Activated gamma-delta T cell treated with anti-CD3 and anti-CD28 coated beads, Interleukin-2, amount 50 U/mL, for 16 hours (primary cell): ENCODE measurements around the gene PGGHG.
"Not testable (repeated sequence)": the region's sequence is repeated elsewhere in the genome, so short reads cannot be mapped to it uniquely, and the experiment has no call there.

Experiments used
- DNase-seq: peaks from one replicate; pipeline ENCODE4 v3.0.0-alpha.2; 2020; ENCODE audit warnings: low read depth

PGGHG gene

GRCh38 chr11:297586-298405, 8.9 kb downstream of the PGGHG start:
- DNase-seq, result no peak

- no peak for DNase-seq
Observed at GRCh38 chr11:298406-299065, 9.6 kb downstream of the PGGHG start.

- DNase-seq, result no peak
Observed at GRCh38 chr11:299081-299891, 10.4 kb downstream of the PGGHG start, which contains the start of gene IFITM5. Gene IFITM5 (minus strand): TSS chr11:299526. CDS start chr11:299490, 36 bp downstream.

DNA sequence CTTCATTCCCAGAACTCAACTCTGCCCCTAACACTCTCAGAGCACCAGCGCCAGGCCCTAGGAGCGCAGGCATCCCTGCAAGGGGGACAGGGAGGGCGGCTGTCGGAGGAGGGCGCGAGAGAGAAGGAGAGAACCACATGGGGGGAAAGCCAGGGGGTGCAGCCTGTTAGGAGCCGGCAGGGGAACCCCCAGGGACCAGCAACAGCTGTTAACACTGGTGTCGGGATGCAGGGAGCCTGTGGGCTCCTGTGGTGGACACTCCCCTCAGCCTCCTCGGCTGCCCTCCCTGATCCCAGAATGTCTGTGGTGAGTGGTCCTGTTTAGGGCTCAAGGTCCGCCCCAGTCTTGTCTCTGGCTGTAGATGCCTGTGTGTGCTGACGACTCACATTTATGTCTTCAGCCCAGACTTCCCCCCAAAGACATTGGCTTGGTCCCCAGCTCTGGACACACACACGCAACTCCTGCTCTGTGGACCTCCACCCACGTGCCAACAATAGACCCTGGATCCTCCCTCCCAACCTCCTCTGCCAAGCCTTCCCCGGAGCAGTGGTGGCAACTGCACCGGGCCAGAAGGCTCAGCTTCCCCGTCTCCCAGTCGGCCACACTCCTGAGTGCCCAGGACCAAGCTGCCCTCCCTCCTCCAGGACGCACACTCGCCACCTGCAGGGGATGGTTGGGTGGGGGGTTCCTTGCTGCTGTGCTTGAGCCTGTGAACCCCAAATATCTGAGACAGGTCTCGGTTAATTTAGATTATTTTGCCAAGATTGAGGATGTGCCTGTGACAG, 11.2 kb downstream of the PGGHG start:
- no peak for DNase-seq

DNA sequence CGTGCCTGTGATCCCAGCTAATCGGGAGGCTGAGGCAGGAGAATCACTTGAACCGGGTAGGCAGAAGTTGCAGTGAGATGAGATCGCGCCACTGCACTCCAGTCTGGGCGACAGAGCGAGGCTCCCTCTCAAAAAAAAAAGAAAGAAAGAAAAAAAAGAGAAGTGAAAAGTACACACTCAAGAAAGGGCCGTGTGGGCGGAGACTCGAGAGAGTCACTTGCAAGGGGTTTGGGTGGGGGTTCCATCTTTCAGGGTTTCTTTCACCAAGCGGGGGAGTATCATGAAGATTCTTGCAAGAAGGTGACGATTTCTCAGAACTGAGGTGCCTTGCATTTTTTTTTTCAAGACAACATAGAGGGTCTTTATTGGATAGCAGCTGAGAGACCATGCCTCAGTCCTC, 14.4 kb downstream of the PGGHG start:
- no peak for DNase-seq

GRCh38 chr11:304061-304506, 15.2 kb downstream of the PGGHG start:
- DNase-seq, result no peak

DNA sequence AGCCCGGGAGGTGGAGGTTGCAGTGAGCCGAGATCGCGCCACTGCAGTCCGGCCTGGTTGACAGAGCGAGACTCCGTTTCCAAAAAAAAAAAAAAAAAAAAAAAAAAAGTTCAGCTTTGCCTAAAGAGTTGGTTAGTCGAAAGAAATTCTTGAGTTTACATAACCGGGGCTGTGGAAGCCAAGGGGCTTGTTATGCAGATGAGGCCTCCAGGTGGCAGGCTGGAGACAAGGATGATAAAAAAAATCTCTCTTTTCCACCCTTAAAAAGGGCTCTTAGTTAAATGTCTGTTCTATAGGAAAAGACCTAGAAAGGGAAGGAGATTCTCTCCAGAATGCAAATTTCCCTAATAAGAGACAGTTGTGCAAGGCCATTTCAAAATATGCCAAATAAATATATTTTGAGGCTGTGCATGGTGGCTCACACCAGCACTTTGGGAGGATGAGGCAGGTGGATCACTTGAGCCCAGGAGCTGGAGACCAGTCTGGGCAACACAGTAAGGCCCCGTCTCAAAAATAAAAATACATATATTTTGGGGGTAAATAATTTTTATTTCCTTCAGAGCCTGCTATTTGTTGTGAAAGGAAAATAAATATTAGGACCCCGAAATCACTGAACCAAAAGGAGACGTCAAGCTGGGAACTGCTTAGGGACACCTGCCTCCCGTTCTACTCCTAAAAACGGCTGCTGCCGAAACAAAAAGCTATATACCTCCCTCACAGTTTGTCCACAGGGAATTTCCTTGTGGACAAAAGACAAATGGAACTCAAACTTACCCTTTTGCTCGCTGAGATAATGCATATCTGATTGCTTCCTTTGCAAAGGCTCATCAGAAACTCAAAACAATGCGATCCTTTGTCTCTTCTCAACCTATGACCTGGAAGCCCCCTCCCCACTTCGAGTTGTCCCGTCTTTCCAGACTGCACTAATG, 16.3 kb downstream of the PGGHG start:
- DNase-seq, result peak; percentile 44

DNA sequence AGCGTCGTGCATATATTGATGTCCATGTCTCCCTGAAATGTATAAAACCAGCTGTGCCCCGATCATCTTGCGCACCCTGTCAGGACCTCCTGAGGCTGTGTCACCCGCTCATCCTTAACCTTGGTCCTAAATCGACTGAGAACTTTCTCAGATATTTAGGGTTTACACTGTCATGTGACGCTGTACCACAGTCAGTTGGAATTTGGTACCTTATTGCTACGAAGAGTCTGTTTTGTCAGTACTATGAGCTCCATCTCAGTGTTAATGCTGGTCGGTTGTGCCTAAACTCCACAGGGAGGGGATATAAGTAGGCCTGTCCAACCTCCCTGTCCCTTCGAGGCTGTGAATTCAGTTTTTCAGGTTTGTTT, 16.9 kb downstream of the PGGHG start:
- no peak for DNase-seq

GRCh38 chr11:306645-307371, 17.9 kb downstream of the PGGHG start:
- no peak for DNase-seq

GRCh38 chr11:307766-308708, 19.1 kb downstream of the PGGHG start, which contains the start of gene IFITM2:
Gene IFITM2 (plus strand): TSS chr11:307816. CDS start chr11:308193, 377 bp downstream.
- not testable (repeated sequence) for DNase-seq

DNA sequence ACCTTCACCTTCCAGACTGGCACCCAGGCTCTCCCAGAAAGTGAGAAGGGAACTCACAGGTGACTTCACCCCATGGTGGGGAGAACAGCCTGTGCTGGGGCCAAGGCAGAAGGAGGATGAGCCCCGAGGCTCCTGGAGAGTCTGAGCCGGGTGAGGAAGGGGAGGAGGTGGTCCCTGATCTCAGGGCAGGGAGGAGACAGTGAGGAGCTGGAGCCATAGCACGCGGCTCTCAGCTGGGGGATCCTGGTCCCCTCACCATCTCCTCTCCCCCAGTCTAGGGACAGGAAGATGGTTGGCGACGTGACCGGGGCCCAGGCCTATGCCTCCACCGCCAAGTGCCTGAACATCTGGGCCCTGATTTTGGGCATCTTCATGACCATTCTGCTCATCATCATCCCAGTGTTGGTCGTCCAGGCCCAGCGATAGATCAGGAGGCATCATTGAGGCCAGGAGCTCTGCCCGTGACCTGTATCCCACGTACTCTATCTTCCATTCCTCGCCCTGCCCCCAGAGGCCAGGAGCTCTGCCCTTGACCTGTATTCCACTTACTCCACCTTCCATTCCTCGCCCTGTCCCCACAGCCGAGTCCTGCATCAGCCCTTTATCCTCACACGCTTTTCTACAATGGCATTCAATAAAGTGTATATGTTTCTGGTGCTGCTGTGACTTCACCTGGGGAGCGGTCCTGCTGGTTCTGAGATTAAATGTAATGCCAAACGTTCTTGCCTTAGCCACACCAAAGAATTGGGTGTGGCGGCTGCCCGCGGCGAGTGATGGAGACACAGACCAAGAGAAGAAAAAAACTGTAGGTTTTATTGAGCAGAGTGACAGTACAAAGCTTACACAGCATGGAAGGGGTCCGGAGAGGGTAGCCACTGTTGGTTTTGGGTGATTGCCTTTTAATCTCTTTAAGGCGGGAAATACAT, 20.1 kb downstream of the PGGHG start:
- not testable (repeated sequence) for DNase-seq

- DNase-seq, result not testable (repeated sequence)
Observed at GRCh38 chr11:309979-310572, 21.1 kb downstream of the PGGHG start.

DNA sequence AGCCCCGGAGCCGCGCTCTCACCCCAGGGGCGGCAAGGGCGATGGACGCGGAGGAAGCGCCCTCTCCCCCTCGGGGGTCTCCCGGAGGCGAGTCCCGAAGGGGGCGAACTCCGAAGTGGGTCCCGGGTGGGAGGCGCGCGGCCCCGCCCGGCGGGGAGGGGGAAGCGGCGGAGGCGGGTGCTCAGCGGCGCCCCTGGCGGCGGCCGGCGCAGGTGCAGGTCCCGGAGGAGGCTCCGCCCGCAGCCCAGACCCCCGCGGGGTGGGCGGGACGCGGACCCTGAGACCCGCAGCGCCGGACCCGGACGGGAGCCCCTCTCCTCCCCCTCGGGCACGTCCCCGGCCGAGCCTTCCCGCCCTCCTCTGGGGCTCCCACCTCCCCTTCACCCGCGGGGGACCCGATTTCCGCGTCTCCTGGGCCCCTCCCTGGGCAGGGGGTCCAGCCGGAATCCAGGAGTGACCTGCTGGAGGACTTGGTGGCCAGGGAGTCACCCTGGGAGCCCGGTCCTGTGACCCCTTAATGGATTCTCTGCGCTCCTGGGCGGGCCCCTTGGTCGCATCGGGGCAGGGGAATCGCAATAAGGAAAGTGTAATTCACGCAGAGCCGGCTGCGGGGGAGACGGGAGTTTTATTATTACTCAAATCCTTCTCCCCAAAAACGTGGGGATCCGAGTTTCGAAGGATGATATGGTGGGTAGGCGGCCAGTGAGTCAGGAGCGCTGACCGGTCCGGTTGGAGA, 22.3 kb downstream of the PGGHG start:
- not testable (repeated sequence) for DNase-seq

DNA sequence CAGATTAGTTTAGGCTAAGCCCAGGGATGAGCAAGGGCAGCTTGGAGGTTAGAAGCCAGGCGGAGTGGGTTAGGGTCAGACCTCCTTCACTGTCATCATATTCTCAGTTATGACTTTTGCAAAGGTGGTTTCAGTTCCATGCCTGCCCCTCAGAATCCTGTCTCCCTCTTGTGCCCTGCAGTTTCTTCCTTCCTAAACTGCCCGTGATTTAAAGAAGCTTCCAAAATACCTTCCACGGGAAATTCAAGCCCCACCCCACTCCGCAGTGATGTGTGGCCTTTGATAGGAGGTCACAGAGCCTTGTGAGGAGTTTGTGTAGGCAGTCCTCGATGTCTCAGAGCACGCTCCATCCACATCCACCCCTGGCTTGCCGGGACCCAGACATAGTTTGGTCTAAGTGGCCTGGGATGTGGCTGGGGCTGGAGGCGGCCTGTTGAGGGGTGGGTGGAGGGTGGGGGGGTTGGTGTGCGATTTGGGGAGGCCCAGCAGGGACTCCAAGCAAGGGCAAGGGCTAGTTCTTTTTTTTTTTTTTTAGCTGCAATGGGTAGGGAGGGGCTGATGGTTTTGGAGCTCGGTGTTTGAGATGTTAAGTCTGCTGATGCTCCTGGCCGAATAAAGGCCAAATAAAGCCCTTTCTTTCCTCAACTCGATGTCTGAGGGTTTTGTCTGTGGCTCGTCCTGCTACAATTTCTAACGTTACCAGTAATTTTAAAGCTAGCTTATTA, 23.3 kb downstream of the PGGHG start:
- no peak for DNase-seq

DNA sequence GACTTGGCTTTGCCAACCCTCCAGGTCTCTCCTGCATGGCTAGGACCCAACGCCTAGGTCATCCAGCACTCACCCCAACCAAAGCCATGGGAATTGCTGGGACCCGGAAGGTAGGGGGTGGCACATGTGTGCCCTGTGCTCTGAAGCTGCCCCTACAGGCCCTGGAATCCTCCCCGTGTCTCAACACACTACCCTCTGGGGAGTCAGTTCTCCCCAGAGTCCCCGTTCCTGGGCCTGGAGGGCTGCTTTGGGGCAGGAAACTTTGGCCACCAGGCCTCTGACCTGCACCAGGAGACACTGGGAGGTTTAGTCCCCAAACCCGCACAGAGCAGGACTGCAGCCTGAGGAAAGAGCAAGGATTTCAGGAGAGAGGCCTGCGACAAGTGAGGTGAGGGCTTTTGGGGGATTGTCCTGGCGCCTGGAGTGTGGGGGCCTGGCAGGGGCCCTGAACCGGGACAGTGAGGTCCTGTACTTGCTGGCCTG, 24.4 kb downstream of the PGGHG start:
- DNase-seq, result no peak
